Stimulated activated CD8-positive, alpha-beta memory T cell treated with anti-CD3 and anti-CD28 coated beads, Interleukin-4, amount 100 ng/mL, for 24 hours (primary cell): Measurements from ENCODE around the gene MAPRE2.

Source experiments
- DNase-seq: peaks from one replicate; pipeline ENCODE4 v3.0.0-alpha.2; 2020; ENCODE audit warnings: low read depth

MAPRE2 gene

DNA sequence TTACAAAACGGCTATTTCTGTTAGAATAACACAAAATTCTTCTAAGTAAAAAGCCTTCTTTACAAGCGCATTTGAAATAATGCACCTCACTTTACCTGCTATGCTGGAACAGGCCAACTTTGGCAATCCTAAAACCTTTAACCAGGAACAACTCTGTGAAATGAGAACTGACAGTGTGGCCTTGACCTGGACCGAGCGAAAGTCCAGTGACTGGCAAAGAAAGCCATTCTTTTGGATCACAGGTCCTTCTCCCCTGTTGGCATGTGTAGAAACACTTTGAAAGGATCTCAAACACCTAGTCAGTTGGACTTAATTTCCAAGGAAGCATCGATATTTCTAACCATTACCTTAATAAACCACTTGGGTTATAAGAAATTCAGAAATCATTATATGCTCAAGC, 21.2 kb downstream of the MAPRE2 start:
- no peak for DNase-seq

DNA sequence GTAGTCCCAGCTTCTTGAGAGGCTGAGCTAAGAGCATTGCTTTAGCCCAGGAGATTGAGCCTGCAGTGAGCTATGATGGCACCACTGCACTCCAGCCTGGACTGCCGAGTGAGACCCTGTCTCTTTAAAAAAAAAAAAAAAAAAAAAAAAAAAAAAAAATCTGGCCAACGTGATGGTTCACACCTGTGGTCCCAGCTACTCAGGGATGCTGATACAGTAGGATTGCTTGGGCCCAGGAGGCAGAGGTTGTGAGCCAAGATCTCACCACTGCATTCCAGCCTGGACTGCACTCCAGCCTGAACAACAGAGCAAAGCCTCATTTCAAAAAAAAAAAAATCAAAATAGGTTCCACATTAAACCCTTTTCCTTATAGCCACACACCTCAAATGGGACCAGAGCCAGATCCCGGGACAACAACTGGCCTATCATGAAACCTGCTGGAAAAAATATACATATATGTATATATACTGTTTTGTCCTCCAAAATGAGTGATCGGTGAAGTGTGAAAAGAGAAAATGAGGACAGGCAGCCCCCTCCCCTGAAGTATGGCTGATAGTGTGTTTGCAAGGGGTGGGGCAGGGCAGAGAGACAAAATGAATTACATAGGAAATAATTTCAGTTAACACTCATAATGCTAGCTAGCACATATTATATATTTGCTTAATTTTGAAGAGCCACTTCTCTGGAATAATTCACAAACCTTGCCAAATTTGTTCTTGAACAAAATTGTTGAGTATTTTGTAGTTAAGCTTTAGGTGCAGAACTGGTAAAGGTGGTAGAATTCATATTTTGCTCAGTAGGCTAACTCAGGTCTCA, 22.9 kb downstream of the MAPRE2 start:
- no peak for DNase-seq

DNA sequence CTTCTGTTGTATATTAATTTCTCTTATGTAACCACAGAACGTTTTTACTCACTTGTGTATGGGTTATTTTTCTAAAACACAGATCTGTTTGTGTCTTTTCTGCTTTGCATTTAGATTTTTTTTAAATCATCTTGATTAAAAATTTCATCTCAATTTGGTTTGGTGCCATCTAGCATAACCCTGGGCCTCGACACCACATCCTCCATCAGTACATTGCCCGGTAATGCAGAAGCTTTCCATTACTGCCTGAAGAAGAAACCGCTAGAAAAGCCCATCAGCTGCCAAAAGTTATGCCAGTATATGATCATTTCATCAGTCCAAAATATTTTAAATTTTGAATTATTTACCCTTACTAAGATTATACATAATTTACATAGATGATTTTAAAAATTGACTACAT, 26.2 kb downstream of the MAPRE2 start:
- DNase-seq = no peak

DNA sequence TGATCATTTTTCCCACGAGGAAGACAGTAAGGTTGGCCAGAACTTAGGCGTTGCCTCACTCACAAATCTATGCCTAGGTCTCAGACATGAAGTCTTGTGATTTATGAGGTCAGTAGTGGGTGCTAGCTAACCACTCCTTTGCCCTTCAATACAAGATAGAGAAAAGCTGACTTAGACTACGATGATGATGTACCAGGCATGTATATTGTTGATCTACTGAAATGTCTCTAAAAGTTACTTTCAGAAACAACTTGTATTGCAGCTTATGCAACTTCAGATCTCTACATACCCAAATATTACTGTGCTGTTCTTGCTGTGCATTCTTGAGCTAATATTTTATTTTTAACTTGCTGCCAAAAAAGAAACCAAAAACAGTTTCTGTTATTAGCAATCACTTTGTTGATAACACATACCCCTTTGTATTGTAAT, 30.6 kb downstream of the MAPRE2 start:
- no peak for DNase-seq

DNA sequence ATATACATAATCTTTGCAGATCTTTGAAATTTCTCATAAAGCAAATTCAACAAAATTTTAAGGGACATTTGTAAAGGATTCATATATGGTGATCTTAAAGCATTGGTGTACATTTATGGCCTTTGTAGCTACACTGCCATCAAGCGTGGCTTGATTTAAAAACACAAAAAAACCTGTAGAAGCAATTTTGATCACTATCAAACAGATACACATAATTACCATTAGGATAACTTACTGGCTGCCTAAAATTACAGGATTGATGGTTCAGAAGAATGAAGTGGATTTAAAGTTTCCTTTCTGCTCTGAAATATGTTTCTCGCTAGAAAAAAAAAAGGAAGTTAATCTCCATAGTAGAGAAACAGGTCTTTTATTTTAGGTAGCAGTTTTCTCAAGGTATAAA, 31.4 kb downstream of the MAPRE2 start:
- no peak for DNase-seq

DNA sequence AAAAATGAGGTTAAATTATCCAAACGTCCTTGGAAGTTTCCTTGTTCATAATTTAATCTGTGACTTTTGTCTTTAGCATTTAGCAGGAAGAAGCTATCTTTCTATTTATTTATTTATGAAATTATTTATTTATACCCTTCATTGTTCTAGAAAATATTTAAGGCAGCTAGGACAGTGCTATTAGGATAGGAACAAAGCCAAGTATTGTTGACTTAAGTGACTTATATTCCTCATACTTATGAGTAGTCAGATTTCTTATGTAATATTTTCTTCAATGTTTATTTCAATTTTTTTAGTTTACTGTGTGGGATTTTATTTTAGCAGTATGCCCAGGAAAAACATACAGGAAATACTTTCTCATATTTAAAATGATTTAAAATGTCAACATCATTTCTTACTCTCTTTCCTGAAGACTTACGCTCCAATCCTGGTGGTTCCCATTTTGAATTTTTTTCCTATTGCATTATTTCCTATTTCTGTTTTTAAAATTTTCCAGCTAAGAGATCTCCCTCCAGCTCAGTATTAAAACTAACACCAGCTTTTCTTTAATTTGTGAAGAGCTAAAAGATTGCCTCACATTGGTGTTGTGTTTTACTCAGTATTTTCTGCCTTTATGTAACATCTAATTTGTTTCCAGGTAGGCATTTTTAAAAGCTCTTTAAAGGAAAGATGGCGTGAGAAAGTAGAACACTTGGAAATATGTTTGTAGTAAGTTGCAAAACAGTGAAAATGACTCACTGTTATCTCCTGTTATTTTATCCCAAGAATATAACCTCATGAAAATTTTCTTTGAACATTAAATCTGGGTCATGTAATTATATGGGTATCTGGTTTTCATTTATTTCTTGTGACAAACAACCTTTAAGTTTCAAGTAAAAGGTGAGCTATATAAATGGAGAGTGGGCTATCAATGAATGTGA, 32.2 kb downstream of the MAPRE2 start:
- DNase-seq = no peak

DNA sequence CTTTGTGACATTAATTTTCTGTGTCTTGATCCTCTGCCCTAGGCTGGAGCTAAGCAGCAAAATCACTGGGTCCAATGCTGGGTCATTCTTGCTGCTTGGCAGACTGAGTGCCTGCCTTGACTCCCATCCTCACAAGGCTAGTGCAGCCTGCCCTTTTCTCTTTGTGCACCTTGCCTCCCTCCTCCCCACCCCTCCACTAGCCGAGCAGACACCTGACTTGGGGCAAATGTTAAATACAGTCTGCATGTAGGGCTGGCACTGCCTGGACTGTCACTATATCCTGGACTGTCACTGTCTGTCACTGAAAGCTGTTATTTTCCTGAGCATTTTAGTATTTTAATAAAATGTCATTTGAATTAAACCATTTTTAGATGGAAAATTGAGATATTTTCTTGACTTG, 33.4 kb downstream of the MAPRE2 start:
- DNase-seq = no peak

DNA sequence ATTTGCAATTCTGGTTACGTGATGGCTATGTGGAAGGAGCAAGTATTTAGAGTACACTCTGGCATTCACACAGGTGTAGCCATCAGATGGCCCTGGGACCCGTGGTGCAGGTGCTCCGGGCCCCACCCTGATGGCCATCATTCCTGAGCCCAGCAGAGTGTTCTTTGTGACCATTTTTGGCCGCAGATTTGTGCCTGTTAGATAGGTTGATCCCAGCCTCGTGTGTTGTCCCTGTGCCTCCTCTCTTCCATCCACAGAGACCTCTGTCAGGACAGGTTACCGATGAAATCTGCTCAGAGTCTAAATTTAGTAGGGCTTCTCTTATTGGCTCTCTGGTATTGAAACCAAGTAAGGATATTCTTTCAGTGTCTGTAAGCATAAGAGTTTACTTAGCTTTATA, 33.9 kb downstream of the MAPRE2 start:
- DNase-seq = no peak

DNA sequence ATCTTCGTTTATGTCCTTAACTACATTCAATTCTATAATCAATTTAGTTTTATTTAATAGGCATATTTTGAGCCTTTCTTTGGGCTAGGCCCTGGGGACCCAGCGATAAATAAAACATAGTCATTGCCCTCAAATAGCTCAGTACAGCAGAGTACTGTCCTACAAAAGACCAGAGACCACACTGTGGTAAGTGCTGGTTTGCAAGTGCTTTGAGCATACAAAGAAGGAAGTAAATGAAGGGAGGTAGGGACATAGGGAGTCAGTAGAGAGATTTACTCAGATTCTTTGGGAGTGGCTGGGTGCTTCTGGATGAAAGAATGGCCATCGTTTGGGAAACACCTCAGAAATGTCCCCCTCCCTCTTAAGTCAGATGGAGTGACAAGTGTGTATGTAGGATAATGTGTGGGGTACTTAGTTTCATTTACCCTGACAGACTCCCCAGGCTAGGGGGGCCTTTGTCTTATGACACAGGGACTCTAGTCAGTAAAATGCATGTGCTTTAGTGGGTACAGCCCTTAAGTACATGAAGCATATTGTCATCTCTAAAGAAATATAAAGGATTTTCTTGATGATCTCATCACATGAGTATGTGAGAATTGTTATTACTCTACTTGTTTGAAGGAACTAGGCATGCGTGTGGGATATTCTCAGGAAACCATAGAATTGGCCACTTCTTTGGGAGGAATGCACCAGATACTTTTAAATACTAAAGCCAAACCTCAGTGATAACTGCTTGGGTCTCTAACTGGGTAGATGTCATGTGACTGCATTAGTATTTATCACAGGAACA, 35.1 kb downstream of the MAPRE2 start:
- no peak for DNase-seq

DNA sequence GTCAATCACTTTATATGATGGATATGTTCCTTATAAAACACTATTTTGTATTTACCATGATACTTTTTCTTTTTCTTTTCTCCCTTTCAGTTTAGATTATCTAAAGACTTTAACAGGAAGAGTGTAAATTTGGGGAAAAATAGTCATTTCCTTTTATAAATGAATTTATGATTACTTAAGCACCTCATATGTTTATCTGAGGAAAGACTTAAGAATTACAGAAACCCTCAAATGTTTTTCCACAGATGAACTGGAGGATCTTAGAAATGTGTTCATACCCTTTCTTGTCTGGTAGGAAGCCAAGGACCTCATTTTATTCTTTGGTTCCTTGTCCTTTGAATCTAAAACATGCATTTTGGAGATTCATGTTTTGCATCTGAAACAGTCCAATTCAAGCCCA, 36.7 kb downstream of the MAPRE2 start:
- DNase-seq = no peak

DNA sequence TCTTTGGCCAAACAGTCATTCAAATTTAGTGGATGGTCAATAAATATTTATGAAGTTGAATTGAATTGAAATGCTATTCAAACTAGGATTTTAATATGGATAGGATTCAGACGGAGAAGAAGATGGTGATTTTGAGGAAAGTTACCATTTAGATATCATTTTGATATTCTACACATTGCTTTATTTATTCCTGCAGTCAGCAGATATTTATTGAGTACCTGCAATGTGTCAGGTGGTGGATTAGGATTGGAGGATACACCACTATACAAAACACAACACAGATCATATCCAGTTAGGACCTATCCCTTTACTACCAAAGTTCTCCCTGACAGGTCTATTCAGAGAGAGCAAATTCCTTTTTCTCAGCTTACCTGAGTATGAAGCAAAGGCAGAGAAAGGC, 38.8 kb downstream of the MAPRE2 start:
- no peak for DNase-seq

DNA sequence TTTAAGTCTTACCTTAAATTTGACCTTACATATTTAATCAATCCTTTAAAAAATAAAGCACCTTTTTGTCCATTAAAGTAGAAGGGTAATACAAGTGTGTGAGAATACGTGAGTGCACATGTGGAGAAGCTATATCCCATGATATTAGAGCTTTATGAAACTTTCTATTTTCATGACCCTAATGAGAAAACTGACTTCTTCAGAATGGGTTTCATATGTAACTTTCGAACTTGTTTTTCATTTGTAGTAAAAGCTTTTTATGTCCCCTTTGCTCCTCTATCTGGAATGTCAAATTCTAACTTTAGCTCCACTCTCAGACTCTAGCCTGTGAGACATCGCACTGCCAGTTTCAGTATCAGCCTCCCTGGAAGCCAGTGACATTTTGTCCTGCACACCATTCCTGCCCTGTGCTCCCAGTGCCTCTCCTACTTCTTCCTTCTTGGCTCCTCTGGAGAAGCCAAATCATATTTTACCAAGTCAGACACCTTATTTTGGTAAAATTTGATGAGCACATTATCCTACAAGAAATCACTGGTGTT, 42.0 kb downstream of the MAPRE2 start:
- DNase-seq = no peak

DNA sequence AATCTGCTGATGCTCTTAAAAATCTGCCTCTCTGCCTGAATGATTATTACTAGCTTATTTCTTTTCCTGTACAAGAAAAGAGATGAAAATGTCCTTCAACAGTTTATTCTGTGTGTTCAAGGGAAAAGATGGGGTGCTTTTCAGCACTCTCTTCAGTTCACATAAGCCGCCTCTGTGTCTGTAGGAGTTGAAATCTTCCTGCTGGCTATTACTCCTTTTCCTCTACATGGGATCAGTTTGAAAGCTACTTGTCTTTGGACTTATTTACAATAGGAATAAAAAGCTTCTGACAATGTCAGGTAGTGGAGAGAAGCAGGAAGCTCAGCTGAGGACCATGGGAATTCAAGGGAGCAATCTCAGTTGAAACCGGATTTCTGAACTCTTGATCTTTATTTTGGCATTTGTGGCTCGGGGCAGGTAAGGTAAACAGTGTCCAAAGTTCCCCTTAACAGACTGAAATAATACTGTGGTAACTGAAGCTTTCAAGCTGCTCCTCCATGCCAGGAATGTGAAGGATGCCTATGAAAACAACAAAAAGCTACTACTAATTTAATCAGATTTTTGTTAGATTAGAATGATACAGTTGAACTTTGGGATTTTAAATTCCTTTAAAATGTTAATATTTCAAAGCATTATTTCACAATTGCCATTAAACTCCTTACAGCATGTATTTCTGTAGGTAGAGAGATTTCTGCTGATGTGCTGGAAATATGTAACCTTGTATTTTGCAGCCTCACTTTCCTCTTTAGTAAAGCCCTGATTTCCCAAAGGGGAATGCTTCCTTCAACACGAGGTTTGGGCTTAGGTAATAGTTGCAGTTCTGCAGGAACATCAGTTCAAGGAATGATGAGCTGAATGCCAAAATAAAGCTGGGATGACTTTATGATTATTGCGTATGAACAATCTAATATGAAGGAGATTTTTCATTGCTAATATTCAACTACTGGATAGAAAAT, 43.6 kb downstream of the MAPRE2 start:
- no peak for DNase-seq

DNA sequence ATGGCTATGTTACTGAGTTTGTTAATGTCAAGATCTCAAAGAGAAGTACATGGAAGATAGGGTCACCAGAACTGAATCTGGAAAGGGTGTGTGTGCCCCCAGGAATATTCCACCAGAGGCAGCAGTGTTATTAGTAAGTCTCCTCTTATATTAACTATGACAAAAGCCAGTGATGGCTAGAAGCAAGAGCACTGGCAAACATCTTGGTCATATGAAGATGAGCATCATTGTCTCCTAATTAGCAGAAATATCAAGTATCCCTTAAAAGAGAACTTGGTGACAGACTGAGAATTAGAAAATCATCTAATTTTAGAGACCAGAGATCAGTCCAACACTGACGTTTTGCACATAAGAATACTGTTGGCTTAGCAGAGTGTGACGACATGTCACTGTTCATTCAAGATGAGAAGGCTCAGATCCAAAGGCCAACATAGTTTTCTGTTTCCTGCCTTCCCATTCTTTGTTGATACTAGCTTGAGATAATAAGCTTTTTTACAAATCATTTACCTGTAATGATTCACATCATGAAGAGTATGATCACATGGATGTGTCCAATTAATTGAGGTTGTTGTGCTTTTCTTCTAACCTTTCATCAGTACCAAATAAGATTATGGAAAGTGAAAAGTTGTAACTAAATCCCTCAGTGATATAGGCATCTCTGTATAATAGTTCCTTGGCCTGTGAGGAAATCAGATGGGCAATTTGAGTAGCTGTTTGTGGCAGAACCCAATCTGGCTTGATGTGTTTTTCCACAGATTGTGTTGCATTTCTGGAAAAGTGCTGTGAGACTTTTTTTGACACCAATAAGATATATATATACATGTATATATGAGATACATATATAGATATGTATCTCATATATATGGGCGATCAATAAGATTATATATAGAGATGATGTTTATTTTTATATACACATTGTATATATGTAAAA, 44.5 kb downstream of the MAPRE2 start:
- no peak for DNase-seq

DNA sequence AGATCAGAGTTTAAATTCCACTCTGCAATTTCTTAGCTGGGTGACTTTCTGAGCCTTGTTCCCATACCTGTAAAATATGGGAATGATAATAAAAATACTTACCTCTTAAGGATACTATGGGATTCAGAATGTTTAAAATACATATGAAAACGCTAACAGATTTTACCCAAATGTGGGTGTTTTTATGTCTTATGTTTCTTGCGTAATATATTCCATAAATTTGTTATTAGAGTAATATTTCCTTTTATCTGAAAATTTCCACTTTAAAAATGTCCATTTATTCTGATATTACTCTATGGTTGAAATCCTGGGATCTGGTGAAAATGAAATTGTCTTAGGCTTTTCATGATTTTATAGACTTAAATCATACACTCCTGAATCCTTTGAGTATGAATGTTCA, 45.5 kb downstream of the MAPRE2 start:
- no peak for DNase-seq

DNA sequence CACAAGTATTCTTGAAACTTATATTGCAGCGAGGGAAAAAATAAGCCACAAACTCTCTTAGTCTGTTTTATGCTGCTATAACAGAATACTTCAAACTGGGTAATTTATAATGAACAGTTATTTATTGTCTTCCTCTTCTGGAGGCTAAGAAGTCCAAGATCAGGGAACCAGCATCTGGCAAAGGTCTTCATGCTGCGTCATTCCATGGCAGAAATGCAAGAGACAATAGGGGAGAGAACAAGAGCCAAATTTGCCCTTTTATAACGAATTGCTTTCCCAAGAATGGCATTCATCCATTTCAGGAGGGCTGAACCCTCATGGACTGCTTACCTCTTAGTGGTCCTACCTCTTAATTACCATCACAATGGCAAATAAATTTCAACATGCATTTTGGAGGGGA, 46.5 kb downstream of the MAPRE2 start:
- DNase-seq = no peak

DNA sequence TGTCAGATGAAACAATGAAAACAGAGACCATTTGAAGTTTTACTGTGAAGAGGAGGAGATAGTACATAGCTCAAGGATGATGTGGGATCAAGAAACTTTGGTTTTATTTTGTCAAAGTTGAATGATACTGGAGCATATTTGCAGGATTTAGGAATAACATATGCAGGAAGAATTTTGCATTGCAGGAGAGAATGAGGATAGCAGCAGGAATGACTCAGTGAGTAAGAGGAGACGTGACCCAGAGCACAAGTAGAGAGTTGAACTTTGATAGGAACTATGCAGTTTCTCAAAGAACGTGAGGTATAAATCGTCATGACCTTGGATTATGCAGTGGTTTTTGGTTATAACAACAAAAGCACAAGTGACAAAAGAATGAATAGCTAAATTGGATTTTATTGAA, 47.7 kb downstream of the MAPRE2 start:
- no peak for DNase-seq

DNA sequence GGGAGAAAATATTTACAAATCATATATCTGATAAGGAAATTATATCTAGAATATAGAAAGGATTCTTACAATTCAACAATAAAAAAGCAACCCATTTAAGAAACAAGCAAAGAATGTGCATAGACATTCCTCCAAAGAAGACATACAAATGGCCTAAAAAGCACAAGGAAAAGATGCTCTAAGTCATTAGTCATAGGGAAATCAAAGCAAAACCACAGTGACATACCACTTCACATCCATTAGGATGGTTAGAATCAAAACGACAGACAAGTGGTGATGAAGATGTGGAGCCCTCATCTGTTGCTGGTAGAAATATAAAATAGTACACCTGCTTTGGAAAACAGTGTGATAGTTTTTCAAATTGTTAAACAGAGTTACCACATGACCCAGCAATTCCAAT, 48.2 kb downstream of the MAPRE2 start:
- DNase-seq = no peak

DNA sequence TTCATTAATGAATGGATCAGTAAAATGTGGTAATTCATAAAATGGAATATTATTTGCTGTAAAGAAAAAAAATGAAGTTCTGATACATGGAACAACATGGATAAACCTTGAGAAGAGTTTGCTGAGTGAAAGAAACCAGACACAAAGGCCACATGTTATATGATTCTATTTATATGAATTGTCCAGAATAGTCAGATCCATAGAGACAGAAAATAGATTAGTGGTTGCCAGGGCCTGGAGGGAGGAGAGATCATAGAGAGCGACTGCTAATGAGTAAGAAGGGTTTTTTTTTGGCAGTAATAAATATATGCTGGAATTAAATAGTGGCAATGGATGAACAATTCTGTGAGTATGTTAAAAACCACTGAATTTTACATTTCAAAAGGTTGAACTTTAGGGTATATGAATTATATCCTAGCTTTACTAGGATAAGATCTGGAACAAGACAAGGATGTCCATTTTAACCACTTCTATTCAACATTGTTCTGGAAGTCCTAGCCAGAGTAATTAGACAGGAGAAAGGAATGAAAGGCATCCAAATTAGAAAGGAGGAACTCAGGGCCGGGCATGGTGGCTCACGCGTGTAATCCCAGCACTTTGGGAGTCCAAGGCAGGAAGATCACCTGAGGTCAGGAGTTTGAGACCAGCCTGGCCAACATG, 48.8 kb downstream of the MAPRE2 start:
- DNase-seq = no peak
